ENCODE data around the gene DHX36.

DNA sequence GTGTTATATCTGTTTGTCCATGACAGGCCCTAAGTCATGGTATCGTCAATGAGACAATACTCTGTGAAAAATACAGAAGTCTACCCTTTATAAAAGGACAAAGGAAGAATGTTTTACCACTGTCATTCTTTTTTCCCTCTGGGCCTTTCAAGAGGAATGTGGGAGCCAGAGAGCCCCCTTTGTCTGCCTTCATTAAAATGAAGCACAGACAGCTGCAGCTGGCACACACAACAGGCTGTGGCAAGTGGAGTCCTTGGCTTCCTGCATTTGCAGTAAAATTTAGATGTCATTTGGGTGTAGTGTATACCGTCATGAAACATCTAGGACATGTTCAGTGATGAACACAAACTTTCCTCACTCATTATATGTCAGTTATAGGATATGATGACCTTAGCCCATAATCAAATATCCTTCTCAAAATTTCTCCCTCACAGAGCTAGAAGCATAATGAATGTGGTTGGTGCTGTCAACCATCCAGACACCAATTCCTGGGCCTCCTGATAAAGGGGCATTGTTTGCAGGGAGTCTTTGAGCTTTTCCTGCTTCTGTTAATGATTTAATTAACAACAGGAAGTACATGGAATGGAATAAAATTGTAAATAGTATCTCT, 76.4 kb downstream of the DHX36 start:
- TF ChIP-seq POLR2A (IDR thresholded peaks at IDR 0.05; ENCODE audit: low read depth, low read length), result no peak
- TF ChIP-seq NBN (IDR thresholded peaks at IDR 0.05), result no peak
- TF ChIP-seq POLR2AphosphoS5 (IDR thresholded peaks at IDR 0.05; ENCODE audit: low read length), result no peak
- TF ChIP-seq MTA3 (IDR thresholded peaks at IDR 0.05; ENCODE audit: borderline replicate concordance, low read length), result no peak
- TF ChIP-seq, protein P1, sequence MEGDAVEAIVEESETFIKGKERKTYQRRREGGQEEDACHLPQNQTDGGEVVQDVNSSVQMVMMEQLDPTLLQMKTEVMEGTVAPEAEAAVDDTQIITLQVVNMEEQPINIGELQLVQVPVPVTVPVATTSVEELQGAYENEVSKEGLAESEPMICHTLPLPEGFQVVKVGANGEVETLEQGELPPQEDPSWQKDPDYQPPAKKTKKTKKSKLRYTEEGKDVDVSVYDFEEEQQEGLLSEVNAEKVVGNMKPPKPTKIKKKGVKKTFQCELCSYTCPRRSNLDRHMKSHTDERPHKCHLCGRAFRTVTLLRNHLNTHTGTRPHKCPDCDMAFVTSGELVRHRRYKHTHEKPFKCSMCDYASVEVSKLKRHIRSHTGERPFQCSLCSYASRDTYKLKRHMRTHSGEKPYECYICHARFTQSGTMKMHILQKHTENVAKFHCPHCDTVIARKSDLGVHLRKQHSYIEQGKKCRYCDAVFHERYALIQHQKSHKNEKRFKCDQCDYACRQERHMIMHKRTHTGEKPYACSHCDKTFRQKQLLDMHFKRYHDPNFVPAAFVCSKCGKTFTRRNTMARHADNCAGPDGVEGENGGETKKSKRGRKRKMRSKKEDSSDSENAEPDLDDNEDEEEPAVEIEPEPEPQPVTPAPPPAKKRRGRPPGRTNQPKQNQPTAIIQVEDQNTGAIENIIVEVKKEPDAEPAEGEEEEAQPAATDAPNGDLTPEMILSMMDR (IDR thresholded peaks at IDR 0.05 in 2 of 3, conservative IDR thresholded peaks at IDR 0.05 in 1 of 3; ENCODE audit: control insufficient read depth in 2 of 3, extremely low read depth in 1 of 3, insufficient read depth in 1 of 3, low read depth in 3 of 3, low read length in 3 of 3), result no peak
- TF ChIP-seq FOS (IDR thresholded peaks at IDR 0.05; ENCODE audit: borderline replicate concordance, extremely low read depth, insufficient read length), result no peak
- TF ChIP-seq EZH2 (IDR thresholded peaks at IDR 0.05; ENCODE audit: borderline replicate concordance, control insufficient read depth, low read depth, low read length), result no peak
- TF ChIP-seq, protein P2, sequence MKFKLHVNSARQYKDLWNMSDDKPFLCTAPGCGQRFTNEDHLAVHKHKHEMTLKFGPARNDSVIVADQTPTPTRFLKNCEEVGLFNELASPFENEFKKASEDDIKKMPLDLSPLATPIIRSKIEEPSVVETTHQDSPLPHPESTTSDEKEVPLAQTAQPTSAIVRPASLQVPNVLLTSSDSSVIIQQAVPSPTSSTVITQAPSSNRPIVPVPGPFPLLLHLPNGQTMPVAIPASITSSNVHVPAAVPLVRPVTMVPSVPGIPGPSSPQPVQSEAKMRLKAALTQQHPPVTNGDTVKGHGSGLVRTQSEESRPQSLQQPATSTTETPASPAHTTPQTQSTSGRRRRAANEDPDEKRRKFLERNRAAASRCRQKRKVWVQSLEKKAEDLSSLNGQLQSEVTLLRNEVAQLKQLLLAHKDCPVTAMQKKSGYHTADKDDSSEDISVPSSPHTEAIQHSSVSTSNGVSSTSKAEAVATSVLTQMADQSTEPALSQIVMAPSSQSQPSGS (IDR thresholded peaks at IDR 0.05; ENCODE audit: low read length), result no peak
- no peak for TF ChIP-seq RCOR1 (conservative IDR thresholded peaks at IDR 0.05; ENCODE audit: low read depth, low read length)
- TF ChIP-seq NR2F1 (conservative IDR thresholded peaks at IDR 0.05), result no peak
